ENCODE measurements around the gene TXNDC11. TPM values are rescaled to one million over a fixed set of nuclear protein-coding genes. Genes with fewer than 3 reads are reported as not detected.

The TXNDC11 gene
- total and polyA plus RNA-seq, 2 donors (not counting 3 experiments of a cell fraction or from before 2014, with no cell fraction given), result 42.5 to 66.0 TPM

GRCh38 chr16:11762431-11762830, 19.8 kb upstream of the TXNDC11 start:
- BruUV-seq (replicated peaks), result no TSS peak
- ChIA-PET POLR2A (no interaction called here), CTCF (interaction anchor here (1.1 kb wide), 1 partner anchor 9 kb away, joined by 3 read pairs; no protein-coding TSS in a partner anchor)
- Histone ChIP-seq H3K4me3 (replicated peaks in 1 of 3; ENCODE audit: insufficient read depth in 1 of 3, low read depth in 1 of 3, low read length in 3 of 3) (no peak overlapping the region), H3K9me3 (replicated peaks; ENCODE audit: control insufficient read depth, insufficient read depth, low read length) (no peaks in the 10 kb centered on the region), H3K27ac (ENCODE audit: insufficient read depth, low read depth, low read length) (no peak overlapping the region), H3K79me2 (ENCODE audit: control insufficient read depth, insufficient read depth, low read length) (no peaks in the 10 kb centered on the region), H3K4me2 (ENCODE audit: insufficient read depth, low read length) (no peak overlapping the region), H2AFZ (ENCODE audit: low read depth, low read length) (no peak overlapping the region), H3K9ac (replicated peaks; ENCODE audit: extremely low read depth, insufficient read depth, low read length) (no peak overlapping the region), H3K9me1 (replicated peaks; ENCODE audit: control insufficient read depth, extremely low read depth, insufficient read depth, low read length) (no peaks in the 10 kb centered on the region), H3K4me1 (ENCODE audit: control insufficient read depth, extremely low read depth, insufficient read depth, low read length) (peaks cover 9% of the 10 kb centered on the region), H4K20me1 (replicated peaks; ENCODE audit: control insufficient read depth, extremely low read depth, insufficient read depth, low read length) (no peaks in the 10 kb centered on the region), H3K27me3 (ENCODE audit: control insufficient read depth in 2 of 2, insufficient read depth in 2 of 2, low read length in 2 of 2) (no peaks in the 10 kb centered on the region), H3K36me3 (ENCODE audit: control insufficient read depth in 2 of 2, extremely low read depth in 1 of 2, insufficient read depth in 2 of 2, low read length in 2 of 2) (peaks cover 20 to 48% of the 10 kb centered on the region in 2 experiments)
- DNase-seq (ENCODE audit: low read depth, low spot score), result no peak
- no peak for FAIRE-seq
- no peak for TF ChIP-seq GATA2 (IDR thresholded peaks at IDR 0.05; ENCODE audit: insufficient read depth, insufficient read length, low read depth, low read length)
- TF ChIP-seq MAX (IDR thresholded peaks at IDR 0.05; ENCODE audit: insufficient read depth, insufficient read length), result no peak
- no peak for TF ChIP-seq FOS (IDR thresholded peaks at IDR 0.05; ENCODE audit: borderline replicate concordance, insufficient read depth, low read length)
- no peak for TF ChIP-seq CTCF (IDR thresholded peaks at IDR 0.05; ENCODE audit: extremely low read depth in 1 of 2, insufficient read depth in 1 of 2, low read depth in 1 of 2, low read length in 2 of 2)
- TF ChIP-seq MYC (IDR thresholded peaks at IDR 0.05; ENCODE audit: low read depth, low read length), result no peak
- no peak for TF ChIP-seq JUN (IDR thresholded peaks at IDR 0.05; ENCODE audit: borderline replicate concordance, insufficient read depth, insufficient read length, low read depth)
- TF ChIP-seq POLR2A (IDR thresholded peaks at IDR 0.05; ENCODE audit: low read depth, low read length), result no peak
- TF ChIP-seq POLR2AphosphoS5 (IDR thresholded peaks at IDR 0.05; ENCODE audit: insufficient read depth, low read depth, low read length), result no peak
- TF ChIP-seq EZH2 (IDR thresholded peaks at IDR 0.05; ENCODE audit: borderline replicate concordance, low read depth, low read length, severe bottlenecking), result no peak
- intact Hi-C loops (cut with micrococcal nuclease) (no loop called here), dilution Hi-C loops (cut with MboI; ENCODE audit: extremely low pct_ligation_motif_present, low sequenced_read_pairs) (no loop called here)

Data from endothelial cell of umbilical vein (primary cell).